GM12878 (cell line): ENCODE data around the gene SSBP3. TPM values are rescaled to one million over a fixed set of nuclear protein-coding genes. Genes with fewer than 3 reads are reported as not detected.

Experiments used
- ATAC-seq: fragments of 200-7000 bp; cut with Tn5 transposase; 3 replicates; pipeline ENCODE4 v1.9.1; 2020; ENCODE audit warnings: mild to moderate bottlenecking, moderate library complexity
- BruUV-seq: library from RNA; stranded (reverse); fragments of 400-500 nt; replicated peaks from 2 replicates; lab custom pipeline; 2021; lab: Mats Ljungman, UMichigan
- CTCF ChIA-PET: fragments of 300-600 bp; sonication (Branson Sonifier 250); formaldehyde crosslinking; extraction: SDS; loops from one replicate; lab custom pipeline; 2021; ENCODE audit warnings: inconsistent platforms; lab: Yijun Ruan, JAX
- POLR2A ChIA-PET: fragments of 350-600 bp; formaldehyde crosslinking; extraction: SDS; loops from one replicate; lab custom pipeline; 2021; ENCODE audit warnings: inconsistent platforms; lab: Charles Lee
- RAD21 ChIA-PET: fragments of 300-600 bp; sonication (Branson Sonifier 250); formaldehyde crosslinking; loops from one replicate; lab custom pipeline; 2023; ENCODE audit warnings: antibody characterized with exemption; ENCODE audit not compliant: unreplicated experiment; lab: Charles Lee
- SMC1A ChIA-PET: fragments of 300-600 bp; sonication (Branson Sonifier 250); formaldehyde crosslinking; loops from one replicate; lab custom pipeline; 2023; ENCODE audit not compliant: unreplicated experiment, uncharacterized antibody; lab: Charles Lee
- DNase-seq: peaks from one replicate; pipeline ENCODE4 v3.0.0-alpha.2; 2011; ENCODE audit warnings: low read depth, low spot score
- FAIRE-seq: peaks from 3 replicates; lab custom pipeline; 2011; peaks lifted over from hg19 to GRCh38; lab: Jason Lieb, UNC
- H2AFZ ChIP-seq: 2 replicates; pipeline ENCODE4 v1.6.0; 2011; ENCODE audit warnings: low read depth, low read length, control low read depth; ENCODE audit not compliant: control insufficient read depth
- H3K27ac ChIP-seq: 2 replicates; pipeline ENCODE4 v1.5.1; 2011; ENCODE audit warnings: control low read depth; ENCODE audit not compliant: control insufficient read depth, insufficient read depth
- H3K27me3 ChIP-seq, 2 experiments: replicated peaks in 1 of 2; 2 replicates each; pipeline versions ENCODE4 v1.6.0 to v1.6.1; 2011; ENCODE audit warnings: low read length in 1 of 2; ENCODE audit not compliant: control insufficient read depth in 2 of 2, insufficient read depth in 2 of 2
- H3K36me3 ChIP-seq, 2 experiments: 2 replicates each; pipeline ENCODE4 v1.5.1; 2011; ENCODE audit warnings: low read length in 1 of 2; ENCODE audit not compliant: control insufficient read depth in 2 of 2, insufficient read depth in 2 of 2
- H3K4me1 ChIP-seq: 2 replicates; pipeline ENCODE4 v1.6.1; 2011; ENCODE audit warnings: mild to moderate bottlenecking, low read length, moderate library complexity, mixed read lengths; ENCODE audit not compliant: control insufficient read depth, insufficient read depth
- H3K4me2 ChIP-seq: 2 replicates; pipeline ENCODE4 v1.6.0; 2011; ENCODE audit warnings: control low read depth; ENCODE audit not compliant: control insufficient read depth, insufficient read depth
- H3K4me3 ChIP-seq: fragments of 200-600 bp; sonication (generic); 2 replicates; pipeline ENCODE4 v1.5.1; 2016
- H3K79me2 ChIP-seq: 2 replicates; pipeline ENCODE4 v1.6.0; 2011; ENCODE audit warnings: low read length; ENCODE audit not compliant: control insufficient read depth, insufficient read depth
- H3K9ac ChIP-seq: 2 replicates; pipeline ENCODE4 v1.8.0; 2011; ENCODE audit warnings: low read length, control low read depth, mixed read lengths; ENCODE audit not compliant: control insufficient read depth, insufficient read depth
- H3K9me3 ChIP-seq: replicated peaks from 3 replicates; pipeline ENCODE4 v1.5.1; 2011; ENCODE audit warnings: mild to moderate bottlenecking, low read length; ENCODE audit not compliant: control insufficient read depth, insufficient read depth
- H4K20me1 ChIP-seq: 2 replicates; pipeline ENCODE4 v1.6.0; 2011; ENCODE audit not compliant: control insufficient read depth, insufficient read depth
- ATF3 ChIP-seq: IDR thresholded peaks from 2 replicates; pipeline ENCODE4 v1.6.1; 2011; ENCODE audit warnings: low read depth, mild to moderate bottlenecking, low read length, moderate library complexity, borderline replicate concordance; ENCODE audit errors: extremely low read depth
- BCLAF1 ChIP-seq: fragments of 450-650 bp; IDR thresholded peaks from 2 replicates; pipeline ENCODE4 v1.6.1; 2017; ENCODE audit warnings: antibody characterized with exemption, mild to moderate bottlenecking, moderate library complexity
- CHD2 ChIP-seq: IDR thresholded peaks from 2 replicates; pipeline ENCODE4 v1.6.1; 2011; ENCODE audit warnings: low read depth, low read length, improper control_type of control experiment, borderline replicate concordance
- DPF2 ChIP-seq: fragments of 450-650 bp; IDR thresholded peaks from 2 replicates; pipeline ENCODE4 v1.6.1; 2017; ENCODE audit warnings: mild to moderate bottlenecking
- IRF3 ChIP-seq: fragments of 450-650 bp; IDR thresholded peaks from 2 replicates; pipeline ENCODE4 v1.6.1; 2014; ENCODE audit warnings: mild to moderate bottlenecking
- NFYB ChIP-seq: IDR thresholded peaks from 2 replicates; pipeline ENCODE4 v1.6.1; 2011; ENCODE audit warnings: low read depth, mild to moderate bottlenecking, low read length, improper control_type of control experiment, moderate library complexity; ENCODE audit not compliant: insufficient read depth
- POLR2A ChIP-seq: IDR thresholded peaks from 2 replicates; pipeline ENCODE4 v1.6.1; 2011; ENCODE audit warnings: low read depth, mild to moderate bottlenecking, low read length
- RAD51 ChIP-seq: fragments of 450-650 bp; IDR thresholded peaks from 2 replicates; pipeline ENCODE4 v1.6.1; 2016; ENCODE audit warnings: moderate library complexity, mild to moderate bottlenecking, inconsistent platforms
- REST ChIP-seq: IDR thresholded peaks from 2 replicates; pipeline ENCODE4 v1.6.1; 2012; ENCODE audit warnings: mild to moderate bottlenecking, low read depth, low read length
- RUNX3 ChIP-seq: IDR thresholded peaks from 2 replicates; pipeline ENCODE4 v1.6.1; 2012; ENCODE audit warnings: low read length, inconsistent platforms
- ZBTB11 ChIP-seq: fragments of 450-650 bp; formaldehyde crosslinking; IDR thresholded peaks from 2 replicates; pipeline ENCODE4 v1.5.0; 2022; ENCODE audit warnings: mild to moderate bottlenecking, missing genetic modification characterization
- WGBS: methylation state at CpG from one replicate; pipeline ENCODE4 v1.1.6; 2016; ENCODE audit warnings: low lambda C conversion rate; ENCODE audit not compliant: insufficient replicate concordance, insufficient coverage; ENCODE audit errors: missing lambda C conversion rate; 5-methylcytosine and 5-hydroxymethylcytosine counted together
- in situ Hi-C: fragments of 300-500 bp; cut with MboI; formaldehyde crosslinking; loops from 9 replicates; pipeline ENCODE4 v1.14.3; 2018; ENCODE audit warnings: mixed read lengths
- intact Hi-C: fragments of 100-400 bp; cut with micrococcal nuclease; formaldehyde crosslinking; loops from one replicate; pipeline ENCODE4 v1.14.2; 2022; ENCODE audit not compliant: unreplicated experiment
- polyA plus RNA-seq, 11 experiments: library from polyadenylated mRNA; depleted of rRNA in 4 of 11; unstranded in 6 of 11; stranded (reverse) in 5 of 11; fragments of >200 nt; fragmentation: Nextera tagmentation in 4 of 11; fragmentation: Illumina TruSeq in 1 of 11; extraction: Ambion mirVana in 4 of 11; extraction: Trizol in 1 of 11; gene quantifications; 1 replicate in 1 of 11; 2 replicates in 10 of 11; pipeline versions ENCODE4 v1.2.1 to v1.2.3, GENCODE V29; 2011 to 2016; ENCODE audit warnings: inconsistent platforms in 2 of 11, missing spikeins in 2 of 11, low read depth in 1 of 11
- total RNA-seq, 4 experiments: library from RNA; depleted of rRNA in 3 of 4; stranded (reverse); fragments of >200 nt in 3 of 4; fragmentation: Illumina TruSeq in 1 of 4; extraction: Trizol in 1 of 4; gene quantifications; 2 replicates each; pipeline versions ENCODE4 v1.2.1 to v1.2.3, GENCODE V29; 2013 to 2021

Gene SSBP3
- total and polyA plus RNA-seq, 10 of the 15 experiments (the other 5 are each of a cell fraction or from before 2014, with no cell fraction given), result 4.1 to 51.7 (median 17.1) TPM

GRCh38 chr1:54204199-54204598, 202.0 kb downstream of the SSBP3 start:
- Histone ChIP-seq H3K4me2 (no peak overlapping the region), H2AFZ (no peak overlapping the region), H3K9me3 (no peaks in the 10 kb centered on the region), H3K79me2 (peaks cover 38% of the 10 kb centered on the region), H4K20me1 (no peaks in the 10 kb centered on the region), H3K36me3 (peaks cover 3 to 10% of the 10 kb centered on the region in 2 experiments; a peak in 2 of 4 replicates), H3K9ac (no peak overlapping the region), H3K27ac (no peak overlapping the region), H3K4me1 (0 out of 2 replicates have a peak, but pooled peaks cover 5% of the 10 kb centered on the region), H3K4me3 (no peak overlapping the region), H3K27me3 (no peaks in the 10 kb centered on the region)
- in situ Hi-C loops (no loop called here), intact Hi-C loops (loop anchor here (5.0 kb wide), 2 partner anchors 203 to 283 kb away; partner anchors contain the start of gene SSBP3)
- TF ChIP-seq POLR2A (no peak), ZBTB11 (CRISPR knock-in tag) (no peak), DPF2 (no peak), REST (no peak), CHD2 (no peak), RUNX3 (no peak), NFYB (no peak), RAD51 (no peak), IRF3 (no peak), BCLAF1 (no peak), ATF3 (no peak)
- BruUV-seq, result no TSS peak
- ChIA-PET CTCF (interaction anchor here (1.0 kb wide), 1 partner anchor 23 kb away, joined by 3 read pairs; no protein-coding TSS in a partner anchor), SMC1A (no interaction called here), RAD21 (no interaction called here), POLR2A (interaction anchor here (0.6 to 1.1 kb wide), 3 partner anchors 8 to 341 kb away, joined by 3 to 4 read pairs (median 4); no protein-coding TSS in a partner anchor)
- 83% methylated on average over 6 of the region's 7 CpGs for WGBS
- no peak for ATAC-seq
- no peak for FAIRE-seq
- no peak for DNase-seq
